ENCODE data around the gene STAU1.
"Not testable (repeated sequence)": the region's sequence is repeated elsewhere in the genome, so short reads cannot be mapped to it uniquely, and the experiment has no call there.

STAU1 gene

DNA sequence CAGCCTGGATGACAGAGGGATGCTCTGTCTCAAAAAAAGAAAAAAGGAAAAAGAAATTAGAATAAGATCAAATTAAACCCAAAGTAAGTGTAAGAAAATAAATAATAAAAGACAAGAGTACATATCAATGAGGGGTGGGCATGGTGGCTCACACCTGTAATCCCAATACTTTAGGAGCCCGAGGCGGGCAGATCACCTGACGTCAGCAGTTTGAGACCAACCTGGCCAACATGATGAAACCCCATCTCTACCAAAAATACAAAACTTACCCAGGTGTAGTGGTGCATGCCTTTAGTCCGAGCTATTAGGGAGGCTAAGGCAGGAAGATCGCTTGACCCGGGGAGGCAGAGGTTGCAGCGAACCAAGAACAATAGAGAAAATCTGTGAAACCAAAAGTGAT is 14.9 kb upstream of the STAU1 start:
- DNase-seq, result no peak

DNA sequence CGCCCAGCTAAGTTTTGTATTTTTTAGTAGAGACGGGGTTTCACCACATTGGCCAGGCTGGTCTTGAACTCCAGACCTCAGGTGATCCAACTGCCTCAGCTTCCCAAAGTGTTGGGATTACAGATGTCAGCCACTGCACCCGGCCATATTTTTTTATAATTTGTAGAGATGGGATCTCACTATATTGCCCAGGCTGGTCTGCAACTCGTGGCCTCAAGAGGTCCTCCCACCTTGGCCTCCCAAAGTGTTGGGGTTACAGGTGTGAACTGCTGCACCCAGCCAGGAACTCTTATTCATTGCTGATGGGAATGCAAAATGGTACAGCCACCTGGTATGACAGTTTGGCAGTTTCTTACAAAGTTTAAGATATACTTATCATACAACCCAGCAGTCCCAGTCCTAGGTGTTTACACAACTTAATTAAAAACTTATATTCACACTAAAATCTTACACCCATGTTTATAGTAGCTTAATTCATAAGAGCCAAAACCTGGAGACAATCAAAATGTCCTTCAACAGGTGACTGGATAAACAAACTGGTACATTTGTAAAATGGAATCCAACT is 11.7 kb upstream of the STAU1 start:
- no peak for DNase-seq

DNA sequence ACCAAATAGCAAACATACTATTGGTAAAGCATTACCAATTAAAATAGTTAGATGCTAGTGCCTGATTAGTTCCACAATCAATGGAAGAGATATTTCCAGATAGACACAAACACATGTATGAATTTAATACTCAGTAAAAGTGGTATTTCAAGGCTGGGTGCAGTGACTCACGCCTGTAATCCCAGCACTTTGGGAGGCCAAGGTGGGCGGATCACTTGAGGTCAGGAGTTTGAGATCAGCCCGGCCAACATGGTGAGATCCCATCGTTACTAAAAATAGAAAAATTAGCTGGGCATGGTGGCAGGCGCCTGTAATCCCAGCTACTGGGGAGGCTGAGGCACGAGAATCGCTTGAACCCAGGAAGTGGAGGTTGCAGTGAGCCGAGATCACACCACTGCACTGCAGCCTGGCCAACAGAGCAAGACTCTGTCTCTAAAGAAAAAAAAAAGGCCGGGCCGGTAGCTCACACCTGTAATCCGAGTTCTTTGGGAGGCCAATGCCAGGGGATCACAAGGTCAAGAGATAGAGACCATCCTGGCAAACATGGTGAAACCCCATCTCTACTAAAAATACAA is 4.9 kb upstream of the STAU1 start:
- DNase-seq, result not testable (repeated sequence)

GRCh38 chr20:49187330-49187850 is 744 bp downstream of the STAU1 start:
- DNase-seq, result no peak

GRCh38 chr20:49186535-49187329 is 1.4 kb downstream of the STAU1 start:
- peak; percentile 29 for DNase-seq

- no peak for DNase-seq
Measured at GRCh38 chr20:49185071-49185761, 2.9 kb downstream of the STAU1 start.

GRCh38 chr20:49184691-49185070 is 3.5 kb downstream of the STAU1 start:
- DNase-seq, result no peak

GRCh38 chr20:49184084-49184501 is 4.0 kb downstream of the STAU1 start:
- DNase-seq, result not testable (repeated sequence)

DNA sequence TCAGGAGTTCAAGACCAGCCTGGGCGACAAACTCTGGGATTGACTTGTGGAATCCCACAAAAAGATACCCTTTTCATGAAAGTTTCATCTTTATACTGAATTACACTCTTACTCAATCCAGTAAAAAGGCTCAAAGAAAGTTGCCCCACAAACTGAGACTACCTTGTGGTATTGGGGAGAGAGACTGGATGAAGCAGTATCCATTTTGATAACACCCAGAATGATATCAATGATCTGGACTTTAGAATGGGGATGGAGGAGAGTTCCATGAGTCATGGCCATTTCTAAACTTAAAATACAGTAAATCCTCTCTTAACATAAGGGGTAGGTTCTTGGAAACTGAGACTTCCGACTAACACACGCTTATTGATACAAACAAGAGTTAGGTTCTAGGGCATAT is 4.7 kb downstream of the STAU1 start:
- no peak for DNase-seq

DNA sequence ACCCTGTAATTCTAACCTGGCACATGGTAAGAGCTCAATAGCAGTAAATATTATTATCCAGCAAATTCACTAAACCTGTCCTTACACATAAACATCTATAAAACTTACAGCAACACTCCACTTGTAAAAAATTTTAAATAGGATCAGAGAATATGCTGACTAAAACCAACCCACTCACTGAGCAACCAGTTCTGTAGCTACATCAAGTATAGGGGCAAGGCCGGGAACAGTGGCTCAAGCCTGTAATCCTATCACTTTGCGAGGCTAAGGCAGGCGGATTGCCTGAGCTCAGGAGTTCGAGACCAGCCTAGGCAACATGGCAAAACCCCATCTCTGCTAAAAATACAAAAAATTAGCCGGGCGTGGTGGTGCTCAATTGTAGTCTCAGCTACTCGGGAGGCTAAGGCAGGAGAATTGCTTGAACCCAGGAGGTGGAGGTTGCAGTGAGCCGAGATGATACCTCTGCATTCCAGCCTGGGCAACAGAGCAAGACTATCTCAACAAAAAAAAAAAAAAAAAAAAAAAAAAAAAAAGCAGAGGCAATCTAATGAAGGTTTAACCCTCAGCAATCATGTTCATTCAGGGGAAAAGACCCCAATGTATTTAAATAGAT is 6.8 kb downstream of the STAU1 start:
- DNase-seq, result no peak

GRCh38 chr20:49179368-49180277 is 8.5 kb downstream of the STAU1 start:
- no peak for DNase-seq

- no peak for DNase-seq
Measured at GRCh38 chr20:49174183-49174582, 14.0 kb downstream of the STAU1 start.

DNA sequence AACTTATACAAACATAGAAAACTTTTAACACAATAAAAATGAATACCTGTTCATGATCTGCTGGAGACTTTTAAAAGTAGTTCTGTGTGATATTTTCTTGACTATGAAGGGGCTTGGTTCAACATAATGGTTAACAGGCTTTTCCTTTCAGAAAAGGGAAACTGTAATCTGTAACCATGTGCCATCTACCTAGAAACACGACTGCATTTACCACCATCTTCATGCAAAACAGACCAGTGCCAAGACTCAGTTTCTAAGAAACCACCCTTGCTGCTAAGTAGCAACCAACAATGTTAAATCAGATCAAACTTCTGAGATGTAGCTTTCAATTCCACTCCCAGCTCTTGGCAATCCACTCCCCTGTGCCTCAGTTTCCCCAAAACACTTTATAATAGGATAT is 15.7 kb downstream of the STAU1 start:
- no peak for DNase-seq

GRCh38 chr20:49171909-49172308 is 16.2 kb downstream of the STAU1 start:
- DNase-seq, result no peak

- DNase-seq, result no peak
Measured at GRCh38 chr20:49170714-49171113, 17.4 kb downstream of the STAU1 start.

GRCh38 chr20:49169547-49169946 is 18.6 kb downstream of the STAU1 start:
- DNase-seq, result no peak

DNA sequence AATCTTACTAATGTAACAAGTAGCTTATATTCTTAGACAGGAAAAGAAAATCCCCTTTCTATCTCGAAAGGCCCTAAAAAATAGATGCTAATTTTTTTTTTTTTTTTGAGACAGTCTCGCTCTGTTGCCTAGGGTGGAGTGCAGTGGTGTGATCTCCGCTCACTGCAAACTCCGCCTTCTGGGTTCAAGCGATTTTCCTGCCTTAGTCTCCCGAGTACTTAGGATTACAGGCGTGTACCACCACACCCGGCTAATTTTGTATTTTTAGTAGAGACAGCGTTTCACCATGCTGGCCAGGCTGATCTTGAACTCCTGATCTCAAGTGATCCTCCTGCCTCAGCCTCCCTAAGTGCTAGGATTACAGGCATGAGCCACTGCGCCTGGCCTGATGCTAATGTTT is 19.3 kb downstream of the STAU1 start:
- not testable (repeated sequence) for DNase-seq

DNA sequence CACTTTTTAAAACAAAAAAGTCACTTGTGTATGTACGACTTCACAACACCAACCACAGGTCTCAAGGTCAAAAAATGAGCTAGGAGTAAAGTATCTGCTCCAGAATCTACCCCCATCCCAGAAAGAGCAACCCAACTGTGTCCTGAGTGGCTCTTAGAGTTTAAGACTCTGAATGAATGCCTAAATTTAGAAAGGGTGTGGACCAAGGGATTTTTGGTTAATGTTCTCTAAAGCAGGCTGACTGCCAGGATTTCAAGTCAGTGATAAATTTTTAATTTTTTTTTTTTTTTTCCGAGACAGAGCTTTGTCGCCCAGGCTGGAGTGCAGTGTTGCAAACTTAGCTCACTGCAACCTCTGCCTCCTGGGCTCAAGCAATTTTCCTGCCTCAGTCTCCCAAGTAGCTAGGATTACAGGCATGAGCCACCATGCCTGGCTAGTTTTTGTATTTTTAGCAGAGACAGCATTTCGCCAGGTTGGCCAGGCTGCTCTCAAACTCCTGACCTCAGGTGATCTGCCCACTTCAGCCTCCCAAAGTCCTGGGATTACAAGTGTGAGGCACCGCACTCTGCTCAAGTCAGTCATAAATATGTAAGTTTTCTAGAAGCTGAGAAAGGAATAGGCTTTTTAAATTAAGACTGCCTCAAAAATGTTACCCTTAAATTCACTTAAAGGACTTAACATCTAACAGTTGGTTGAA is 20.2 kb downstream of the STAU1 start:
- no peak for DNase-seq

GRCh38 chr20:49166534-49167449 is 21.3 kb downstream of the STAU1 start:
- no peak for DNase-seq

DNA sequence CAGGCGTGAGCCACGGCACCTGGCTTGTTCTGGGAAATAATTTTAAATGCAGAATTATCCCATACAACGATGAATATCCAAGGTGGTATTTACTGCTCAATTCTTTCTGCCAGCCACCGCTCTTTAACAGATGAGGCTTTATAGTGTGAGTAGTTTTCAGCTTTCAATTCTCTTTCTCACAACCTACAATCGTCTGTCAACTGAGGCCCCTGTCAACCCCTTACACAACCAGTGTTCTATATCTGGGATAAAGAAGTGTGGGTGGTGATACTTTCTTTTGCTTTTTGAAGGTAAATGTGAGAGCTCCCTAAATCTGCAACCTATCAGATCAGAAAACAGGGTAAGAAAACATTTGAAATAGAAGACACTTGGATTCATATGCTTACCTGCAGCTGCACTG is 22.5 kb downstream of the STAU1 start:
- DNase-seq, result no peak

Data from GDM1 (cell line).